ENCODE results near the gene GNAS-AS1.

GRCh38 chr20:58824843-58825242, 25.9 kb downstream of the GNAS-AS1 start:
- TF ChIP-seq POLR2AphosphoS5 (IDR thresholded peaks at IDR 0.05; ENCODE audit: low read depth, low read length) = no peak
- TF ChIP-seq TAF1 (IDR thresholded peaks at IDR 0.05; ENCODE audit: low read depth, low read length) = no peak
